Prostate gland (tissue), 2 donors: Measurements from ENCODE around the gene LRRC8E. TPM values are rescaled to one million over a fixed set of nuclear protein-coding genes. Genes with fewer than 3 reads are reported as not detected.

Source experiments
- DNase-seq: peaks from one replicate; pipeline ENCODE4 v3.0.0-alpha.2; 2019; ENCODE audit warnings: low spot score
- H3K27ac ChIP-seq, 2 donors: fragments of 200-600 bp; sonication (generic); 2 replicates each; pipeline ENCODE4 v1.5.1; 2017 to 2019
- H3K27me3 ChIP-seq: fragments of 200-600 bp; sonication (generic); replicated peaks from 2 replicates; pipeline ENCODE4 v1.5.1; 2019; ENCODE audit not compliant: insufficient read depth
- H3K36me3 ChIP-seq, 2 donors: fragments of 200-600 bp; sonication (generic); 1 replicate in 1 of 2; 2 replicates in 1 of 2; pipeline versions ENCODE4 v1.5.1 to v1.8.1; 2017 to 2019
- H3K4me1 ChIP-seq: fragments of 200-600 bp; sonication (generic); replicated peaks from 2 replicates; pipeline ENCODE4 v1.5.1; 2019
- H3K4me3 ChIP-seq, 2 donors: fragments of 200-600 bp; sonication (generic); 2 replicates each; pipeline ENCODE4 v1.5.1; 2017 to 2019
- H3K9me3 ChIP-seq: fragments of 200-600 bp; sonication (generic); 2 replicates; pipeline ENCODE4 v1.5.1; 2017
- POLR2A ChIP-seq: fragments of 450-650 bp; IDR thresholded peaks from one replicate; pipeline ENCODE4 v1.6.1; 2016; ENCODE audit warnings: antibody characterized with exemption, mild to moderate bottlenecking
- POLR2AphosphoS5 ChIP-seq: sonication (generic); formaldehyde crosslinking; IDR thresholded peaks from one replicate; pipeline ENCODE4 v1.6.1; 2017; ENCODE audit warnings: antibody characterized with exemption
- WGBS: methylation state at CpG from one replicate; pipeline ENCODE4 v1.1.5; 2018; 5-methylcytosine and 5-hydroxymethylcytosine counted together
- intact Hi-C: fragments of 100-400 bp; cut with DNase I; formaldehyde crosslinking; loops from one replicate; pipeline ENCODE4 v1.14.2; 2022
- total RNA-seq, 2 donors: library from RNA; depleted of rRNA; stranded (reverse); fragments of >200 nt; gene quantifications; one replicate each; pipeline ENCODE4 v1.1.0, GENCODE V29; 2016
- TF ChIP-seq, protein P1 (sequence below), 4 experiments: fragments of 200-600 bp in 2 of 4; fragments of 450-650 bp in 2 of 4; sonication (generic) in 2 of 4; IDR thresholded peaks; 1 replicate in 3 of 4; 2 replicates in 1 of 4; pipeline ENCODE4 v1.5.1; 2016 to 2019; ENCODE audit warnings: antibody characterized with exemption in 4 of 4, mild to moderate bottlenecking in 2 of 4, moderate library complexity in 2 of 4

LRRC8E gene
- total RNA-seq, 2 donors from 2014 or later = 4.8 to 11.7 TPM

DNA sequence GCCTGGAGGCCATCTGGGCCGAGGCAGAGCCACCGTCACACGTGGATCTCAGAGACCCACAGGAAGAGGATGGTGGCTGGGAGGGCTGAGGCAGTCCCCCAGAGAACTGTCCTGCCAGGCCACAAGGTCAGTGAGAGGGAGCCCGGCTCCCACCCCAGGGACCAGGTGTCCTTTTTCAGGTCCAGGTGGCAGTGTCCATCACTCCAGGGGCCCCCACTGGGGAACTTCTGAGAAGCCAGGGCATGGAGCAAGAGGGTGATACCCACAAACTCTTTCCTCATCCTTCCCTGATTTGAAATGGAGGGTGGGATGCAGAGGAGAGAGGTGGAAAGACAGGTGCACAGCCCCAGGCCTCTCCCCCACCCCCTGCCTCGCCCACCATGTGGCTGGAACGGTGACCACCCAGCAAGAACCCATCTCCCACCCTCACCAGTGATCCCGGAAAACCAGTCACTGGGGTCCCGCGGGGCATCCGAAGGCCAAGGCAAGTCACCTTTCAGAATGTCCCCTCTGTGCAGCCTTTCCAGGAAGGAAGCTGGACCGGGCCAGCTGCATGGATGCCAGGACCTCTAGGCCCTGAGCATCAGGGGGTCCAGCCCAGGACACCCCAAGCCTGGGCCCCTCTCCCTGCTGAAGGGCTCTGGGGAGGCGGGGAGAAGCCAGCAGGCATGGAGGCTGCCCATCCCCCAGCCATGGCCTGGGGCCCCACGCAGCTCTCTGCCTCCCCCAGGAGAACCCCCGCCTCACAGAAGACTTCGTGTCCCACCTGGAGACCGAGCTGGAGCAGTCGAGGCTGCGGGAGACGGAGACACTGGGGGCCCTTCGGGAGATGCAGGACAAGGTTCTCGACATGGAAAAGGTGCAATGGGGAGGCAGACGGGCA, 28.2 kb upstream of the LRRC8E start:
- H3K4me3 ChIP-seq = no peak overlapping the region
- intact Hi-C loops = loop anchor here (10.0 kb wide), 1 partner anchor 395 kb away; no protein-coding TSS in a partner anchor
- no peaks in the 10 kb centered on the region for H3K4me1 ChIP-seq
- DNase-seq = no peak
- no peaks in the 10 kb centered on the region for H3K9me3 ChIP-seq
- WGBS = 90% methylated on average over 22 of the region's 22 CpGs
- TF ChIP-seq, protein P1, sequence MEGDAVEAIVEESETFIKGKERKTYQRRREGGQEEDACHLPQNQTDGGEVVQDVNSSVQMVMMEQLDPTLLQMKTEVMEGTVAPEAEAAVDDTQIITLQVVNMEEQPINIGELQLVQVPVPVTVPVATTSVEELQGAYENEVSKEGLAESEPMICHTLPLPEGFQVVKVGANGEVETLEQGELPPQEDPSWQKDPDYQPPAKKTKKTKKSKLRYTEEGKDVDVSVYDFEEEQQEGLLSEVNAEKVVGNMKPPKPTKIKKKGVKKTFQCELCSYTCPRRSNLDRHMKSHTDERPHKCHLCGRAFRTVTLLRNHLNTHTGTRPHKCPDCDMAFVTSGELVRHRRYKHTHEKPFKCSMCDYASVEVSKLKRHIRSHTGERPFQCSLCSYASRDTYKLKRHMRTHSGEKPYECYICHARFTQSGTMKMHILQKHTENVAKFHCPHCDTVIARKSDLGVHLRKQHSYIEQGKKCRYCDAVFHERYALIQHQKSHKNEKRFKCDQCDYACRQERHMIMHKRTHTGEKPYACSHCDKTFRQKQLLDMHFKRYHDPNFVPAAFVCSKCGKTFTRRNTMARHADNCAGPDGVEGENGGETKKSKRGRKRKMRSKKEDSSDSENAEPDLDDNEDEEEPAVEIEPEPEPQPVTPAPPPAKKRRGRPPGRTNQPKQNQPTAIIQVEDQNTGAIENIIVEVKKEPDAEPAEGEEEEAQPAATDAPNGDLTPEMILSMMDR (IDR thresholded peaks at IDR 0.05) = no peak
- no peak for TF ChIP-seq POLR2A
- no peak for TF ChIP-seq POLR2AphosphoS5
- H3K27me3 ChIP-seq = no peaks in the 10 kb centered on the region
- no peaks in the 10 kb centered on the region for H3K36me3 ChIP-seq
- no peak overlapping the region for H3K27ac ChIP-seq

DNA sequence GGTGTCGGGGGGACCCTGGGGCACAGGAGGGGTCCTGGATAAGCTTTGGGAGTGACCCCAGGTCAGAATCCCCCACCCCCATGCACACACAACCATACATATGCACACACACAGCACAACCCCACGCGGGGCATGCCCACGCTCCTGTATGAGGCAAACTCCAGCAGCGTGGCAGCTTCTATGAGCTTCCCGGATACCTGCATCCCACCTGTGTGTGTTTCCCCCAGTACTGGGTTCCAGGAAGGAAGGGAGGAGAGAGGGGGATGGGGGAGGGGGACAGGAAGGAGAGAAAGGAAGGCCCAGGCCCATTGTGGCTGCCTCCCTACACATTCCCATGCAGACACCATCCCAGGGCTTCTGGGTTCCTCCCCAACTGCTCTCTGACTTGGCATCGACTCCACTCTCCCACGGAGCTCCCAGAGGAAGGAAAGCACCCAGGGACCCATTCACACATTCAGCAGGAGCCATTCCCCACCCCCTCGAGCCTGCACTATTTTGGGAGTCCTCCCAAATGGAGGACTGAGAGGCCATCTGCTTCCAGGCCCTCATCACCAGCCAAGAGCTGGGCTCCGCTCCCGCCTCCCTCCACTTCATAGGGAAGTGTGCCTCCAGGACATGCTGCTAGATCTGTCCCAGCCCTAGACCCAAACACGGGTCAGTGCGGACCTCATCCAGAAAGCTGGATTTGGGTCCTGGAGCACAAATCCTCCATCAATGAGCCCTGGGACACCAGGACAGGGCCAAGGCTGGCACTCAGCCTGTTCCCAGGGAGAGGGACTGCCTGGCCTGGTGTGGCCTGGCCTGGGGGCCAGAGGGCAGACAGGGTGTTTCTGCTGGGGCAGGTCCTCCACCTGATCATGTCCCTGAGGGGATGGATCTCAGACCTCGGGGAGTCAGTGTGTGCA, 27.3 kb upstream of the LRRC8E start:
- Histone ChIP-seq H3K27me3 (no peaks in the 10 kb centered on the region), H3K4me3 (no peak overlapping the region), H3K9me3 (no peaks in the 10 kb centered on the region), H3K36me3 (no peaks in the 10 kb centered on the region), H3K4me1 (no peaks in the 10 kb centered on the region), H3K27ac (no peak overlapping the region)
- 82% methylated on average over 14 of the region's 14 CpGs for WGBS
- intact Hi-C loops = no loop called here
- TF ChIP-seq POLR2AphosphoS5 (no peak), POLR2A (no peak)
- TF ChIP-seq, protein P1 (IDR thresholded peaks at IDR 0.05) = no peak
- DNase-seq = no peak

DNA sequence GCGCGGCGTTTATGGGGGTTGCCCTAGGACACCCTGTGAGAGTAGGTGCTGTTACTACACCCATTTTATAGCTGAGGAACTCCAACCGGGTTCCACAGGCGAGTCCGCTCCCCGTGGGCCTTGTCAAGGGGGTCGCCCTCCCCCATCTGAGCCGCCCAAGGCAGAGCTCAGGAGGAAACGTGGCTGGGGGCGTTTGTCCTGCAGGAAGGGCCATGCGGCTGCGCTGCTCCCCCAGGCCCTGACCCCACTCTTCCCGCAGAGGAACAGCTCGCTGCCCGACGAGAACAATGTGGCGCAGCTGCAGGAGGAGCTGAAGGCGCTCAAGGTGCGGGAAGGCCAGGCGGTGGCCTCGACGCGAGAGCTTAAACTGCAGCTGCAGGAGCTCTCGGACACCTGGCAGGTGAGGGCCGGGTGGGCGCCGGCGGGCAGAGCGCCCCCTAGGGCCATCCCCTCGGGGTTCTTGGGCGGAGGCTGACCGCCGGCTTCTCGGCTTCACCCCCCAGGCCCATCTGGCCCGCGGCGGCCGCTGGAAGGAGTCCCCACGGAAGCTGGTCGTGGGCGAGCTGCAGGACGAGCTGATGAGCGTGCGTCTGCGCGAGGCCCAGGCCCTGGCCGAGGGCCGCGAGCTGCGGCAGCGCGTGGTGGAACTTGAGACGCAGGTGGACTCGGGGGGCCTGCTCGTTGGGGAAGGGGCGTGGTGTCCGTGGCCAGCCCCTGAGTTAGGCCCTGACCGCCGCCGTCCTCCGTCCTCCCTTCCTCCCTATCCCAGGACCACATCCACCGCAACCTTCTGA, 26.5 kb upstream of the LRRC8E start:
- Histone ChIP-seq H3K27me3 (no peaks in the 10 kb centered on the region), H3K27ac (no peak overlapping the region), H3K4me3 (peak overlapping the region in 1 of 2 donors; percentile 3), H3K36me3 (no peaks in the 10 kb centered on the region), H3K4me1 (no peaks in the 10 kb centered on the region), H3K9me3 (no peaks in the 10 kb centered on the region)
- TF ChIP-seq, protein P1 (IDR thresholded peaks at IDR 0.05) = no peak
- TF ChIP-seq POLR2AphosphoS5 = no peak
- no peak for TF ChIP-seq POLR2A
- intact Hi-C loops = no loop called here
- 52% methylated on average over 45 of the region's 63 CpGs for WGBS
- no peak for DNase-seq

DNA sequence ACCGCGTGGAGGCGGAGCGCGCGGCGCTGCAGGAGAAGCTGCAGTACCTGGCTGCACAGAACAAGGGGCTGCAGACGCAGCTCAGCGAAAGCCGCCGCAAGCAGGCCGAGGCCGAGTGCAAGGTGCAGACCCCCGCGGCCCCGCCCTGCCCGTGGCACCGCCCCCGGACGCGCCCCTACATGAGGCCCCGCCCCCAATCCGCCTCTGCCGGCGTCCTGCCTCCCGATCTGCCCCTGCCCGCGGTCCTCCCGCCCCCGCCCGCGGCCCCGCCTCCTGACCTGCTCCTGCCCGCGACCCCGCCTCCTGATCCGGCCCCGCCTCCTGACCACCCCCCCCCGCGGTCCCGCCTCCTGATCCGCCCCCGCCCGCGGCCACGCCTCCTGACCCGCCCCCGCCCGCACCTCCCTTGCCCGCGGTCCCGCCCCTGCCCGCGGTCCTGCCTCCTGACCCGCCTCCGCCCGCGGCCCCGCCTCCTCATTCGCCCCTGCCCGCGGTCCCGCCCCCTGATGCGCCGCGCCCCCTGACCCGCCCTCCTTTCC, 25.8 kb upstream of the LRRC8E start:
- Histone ChIP-seq H3K36me3 (no peaks in the 10 kb centered on the region), H3K4me3 (peak overlapping the region in 1 of 2 donors; percentile 3), H3K9me3 (no peaks in the 10 kb centered on the region), H3K4me1 (no peaks in the 10 kb centered on the region), H3K27ac (no peak overlapping the region), H3K27me3 (no peaks in the 10 kb centered on the region)
- no peak for TF ChIP-seq POLR2AphosphoS5
- TF ChIP-seq, protein P1 (IDR thresholded peaks at IDR 0.05) = no peak
- TF ChIP-seq POLR2A = no peak
- WGBS = 14% methylated on average over 19 of the region's 67 CpGs
- intact Hi-C loops = no loop called here
- DNase-seq = peak; percentile 70
